NCI-H1436 (cell line): ENCODE data around the gene RBM19.

Source experiments
- DNase-seq: peaks from one replicate; lab custom pipeline; 2025; lab: John Stamatoyannopoulos, UW

Gene RBM19

DNA sequence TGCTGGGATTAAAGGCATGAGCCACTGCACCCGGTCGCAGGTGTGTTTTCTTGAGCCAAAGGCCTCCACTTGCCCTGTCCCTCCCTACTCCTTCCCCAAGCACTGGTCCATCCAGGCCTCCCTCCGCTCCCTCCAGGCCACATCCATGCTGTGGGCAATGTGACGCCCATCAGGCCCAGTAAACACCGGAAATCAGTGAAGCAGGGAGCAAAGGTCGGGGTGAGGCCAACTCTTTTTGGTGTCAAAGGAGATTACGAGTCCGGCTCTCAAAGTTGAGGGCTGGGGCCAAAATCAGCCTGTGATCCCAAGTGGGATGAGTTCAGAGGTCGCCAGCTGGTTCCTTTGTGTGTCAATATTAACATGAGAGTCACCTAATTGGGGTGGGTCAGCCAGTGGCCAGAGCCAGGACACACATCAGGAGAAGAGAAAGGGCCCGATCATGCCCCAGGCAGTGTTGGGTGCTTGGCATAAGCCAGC, 195.7 kb downstream of the RBM19 start:
- DNase-seq = no peak

DNA sequence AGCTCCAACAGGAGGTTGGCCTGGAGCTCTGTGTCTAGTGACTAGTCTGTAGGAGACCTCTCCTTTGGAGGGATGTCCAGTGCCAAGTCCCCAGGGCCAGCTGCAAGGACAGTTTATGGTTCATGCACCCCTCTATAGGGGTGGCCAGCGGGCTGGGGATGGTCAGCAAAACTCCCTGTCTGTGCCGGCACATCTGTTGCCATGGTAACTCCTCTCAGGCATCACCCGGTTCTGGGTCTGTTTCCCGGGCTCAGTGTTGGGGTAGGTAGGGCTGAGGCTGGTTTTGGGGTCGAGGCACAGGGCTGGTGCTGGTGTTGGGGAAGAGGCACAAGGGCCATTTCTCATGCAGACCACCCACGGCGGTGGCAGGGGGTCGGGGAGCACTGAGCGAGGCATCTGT, 196.8 kb downstream of the RBM19 start:
- DNase-seq = no peak

DNA sequence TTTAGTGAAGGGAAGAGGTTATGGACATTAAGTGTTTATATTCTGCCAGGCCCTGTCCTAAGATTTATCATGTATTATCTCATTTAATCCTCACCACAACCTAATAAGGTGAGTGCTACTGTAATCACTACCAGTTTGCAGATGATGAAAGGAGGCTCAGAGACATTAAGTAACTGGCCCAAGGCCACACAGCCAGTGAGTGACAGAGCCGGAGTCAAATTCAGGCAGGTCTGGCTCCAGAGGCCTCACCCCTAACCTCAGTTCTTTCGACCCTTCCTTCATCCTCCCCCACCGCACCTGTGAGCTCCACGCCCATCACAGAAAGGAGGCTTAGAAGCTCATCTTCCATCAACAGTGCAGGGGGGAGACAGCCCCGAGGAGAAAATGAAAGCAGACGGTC, 197.3 kb downstream of the RBM19 start:
- DNase-seq = no peak

DNA sequence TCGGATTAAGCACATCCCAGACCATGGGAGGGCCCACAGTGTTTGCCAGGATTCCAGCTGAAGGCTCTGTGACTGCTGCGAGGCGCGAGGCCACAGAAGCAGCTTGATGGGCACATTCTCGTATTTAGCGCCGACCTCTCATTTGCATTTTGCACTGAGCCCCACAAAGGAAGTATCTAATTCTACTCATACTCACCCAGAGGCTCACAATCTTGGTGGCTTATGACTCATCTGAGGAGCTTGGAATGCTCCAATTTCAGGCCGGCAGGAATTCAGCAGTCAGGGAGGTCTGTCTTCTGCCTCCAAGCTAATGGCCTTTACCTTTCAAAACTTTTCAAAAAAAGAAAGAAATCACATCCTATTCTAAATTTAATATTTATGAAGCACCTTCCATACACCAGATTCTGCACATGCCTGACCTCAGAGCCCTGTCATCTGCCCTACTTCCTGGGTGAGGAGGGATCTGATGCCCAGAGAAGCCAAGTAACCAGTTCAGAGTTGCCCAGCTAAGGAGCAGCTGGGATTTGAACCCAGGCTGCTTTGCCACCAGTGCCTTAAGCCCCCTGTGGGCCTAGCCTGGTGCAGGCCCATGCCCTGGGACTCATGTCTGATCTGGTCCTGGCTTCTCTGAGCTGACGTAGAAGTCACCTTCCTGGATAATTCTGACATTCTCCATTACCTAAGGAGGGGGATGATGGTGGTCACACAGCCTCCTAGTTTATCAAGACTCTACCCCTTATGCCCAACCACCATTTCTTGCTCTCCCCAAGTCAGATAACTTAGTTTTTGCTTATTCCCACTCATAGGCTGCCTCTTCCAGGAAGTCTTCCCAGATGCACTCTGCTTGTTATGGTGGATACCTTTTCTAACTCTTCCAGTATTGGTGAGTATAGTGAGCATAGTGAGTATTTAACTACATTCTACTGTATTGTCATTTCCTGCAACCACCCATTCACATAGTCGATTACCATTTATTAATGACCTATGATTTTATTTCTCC, 198.9 kb downstream of the RBM19 start:
- no peak for DNase-seq
